ENCODE results near the gene VDR. TPM values are rescaled to one million over a fixed set of nuclear protein-coding genes. Genes with fewer than 3 reads are reported as not detected.

VDR gene
- polyA plus RNA-seq, 3 donors, result 6.0 to 14.8 (median 12.8) TPM

- WGBS (ENCODE audit: insufficient coverage), result 98% methylated on average over 13 of the region's 14 CpGs
- H2AFZ ChIP-seq (ENCODE audit: insufficient read depth, low read depth, low read length, poor library complexity, severe bottlenecking), result no peak overlapping the region
- H3K9me3 Mint-ChIP-seq, result no peaks in the 10 kb centered on the region
Measured at GRCh38 chr12:47846294-47846996, 58.3 kb downstream of the VDR start.

GRCh38 chr12:47845081-47845480 is 59.7 kb downstream of the VDR start:
- Mint-ChIP-seq H3K27me3 (ENCODE audit: low read depth in 3 of 3) (peaks cover 1 to 6% (median 3%) of the 10 kb centered on the region in 3 donors), H3K27ac (no peak overlapping the region)
- H4K20me1 ChIP-seq (ENCODE audit: insufficient read depth, low read length), result no peaks in the 10 kb centered on the region

More at GRCh38 chr12:47846294-47846996, 58.3 kb downstream of the VDR start:
- H3K4me2 ChIP-seq (replicated peaks; ENCODE audit: extremely low read depth, low read length, poor library complexity, severe bottlenecking), result no peak overlapping the region
- Mint-ChIP-seq H3K36me3 (peaks cover 76% of the 10 kb centered on the region in 2 donors), H3K4me1 (no peaks in the 10 kb centered on the region), H3K27ac (no peak overlapping the region), H3K27me3 (ENCODE audit: low read depth in 3 of 3) (peaks cover 0 to 3% (median 0%) of the 10 kb centered on the region in 3 donors), H3K4me3 (no peak overlapping the region)
- no peaks in the 10 kb centered on the region for H3K79me2 ChIP-seq (ENCODE audit: insufficient read depth, low read length)
- intact Hi-C loops (cut with micrococcal nuclease), result no loop called here
- no peaks in the 10 kb centered on the region for H3K9me3 ChIP-seq (replicated peaks in 1 of 2; ENCODE audit: control insufficient read depth in 1 of 2, insufficient read depth in 1 of 2, low read length in 2 of 2)
- no peak for DNase-seq
- H3K4me3 ChIP-seq (replicated peaks in 1 of 3; ENCODE audit: low read depth in 2 of 3, low read length in 3 of 3), result no peak overlapping the region
- peaks cover 51 to 74% of the 10 kb centered on the region in 2 donors for H3K36me3 ChIP-seq (replicated peaks in 1 of 2; ENCODE audit: control insufficient read depth in 1 of 2, insufficient read depth in 2 of 2, low read length in 2 of 2)
- H4K20me1 ChIP-seq (ENCODE audit: insufficient read depth, low read length), result no peaks in the 10 kb centered on the region
- TF ChIP-seq CTCF (IDR thresholded peaks at IDR 0.05), result no peak
- H3K27me3 ChIP-seq (ENCODE audit: control insufficient read depth in 2 of 2, insufficient read depth in 2 of 2, low read length in 2 of 2), result no peaks in the 10 kb centered on the region
- no peaks in the 10 kb centered on the region for H3K4me1 ChIP-seq (ENCODE audit: control insufficient read depth in 1 of 2, insufficient read depth in 2 of 2, low read length in 2 of 2)
- no peak overlapping the region for H3K27ac ChIP-seq (ENCODE audit: low read depth in 1 of 2, low read length in 2 of 2)
- H3K9ac ChIP-seq (ENCODE audit: insufficient read depth, low read length, poor library complexity, severe bottlenecking), result no peak overlapping the region

More at GRCh38 chr12:47845081-47845480, 59.7 kb downstream of the VDR start:
- Histone ChIP-seq H3K9ac (ENCODE audit: insufficient read depth, low read length, poor library complexity, severe bottlenecking) (no peak overlapping the region), H3K4me2 (replicated peaks; ENCODE audit: extremely low read depth, low read length, poor library complexity, severe bottlenecking) (no peak overlapping the region), H3K4me1 (ENCODE audit: control insufficient read depth in 1 of 2, insufficient read depth in 2 of 2, low read length in 2 of 2) (no peaks in the 10 kb centered on the region), H3K27ac (ENCODE audit: low read depth in 1 of 2, low read length in 2 of 2) (no peak overlapping the region), H2AFZ (ENCODE audit: insufficient read depth, low read depth, low read length, poor library complexity, severe bottlenecking) (no peak overlapping the region), H3K79me2 (ENCODE audit: insufficient read depth, low read length) (no peaks in the 10 kb centered on the region), H3K36me3 (replicated peaks in 1 of 2; ENCODE audit: control insufficient read depth in 1 of 2, insufficient read depth in 2 of 2, low read length in 2 of 2) (peaks cover 40 to 61% of the 10 kb centered on the region in 2 donors), H3K9me3 (replicated peaks in 1 of 2; ENCODE audit: control insufficient read depth in 1 of 2, insufficient read depth in 1 of 2, low read length in 2 of 2) (no peaks in the 10 kb centered on the region), H3K4me3 (replicated peaks in 1 of 3; ENCODE audit: low read depth in 2 of 3, low read length in 3 of 3) (no peak overlapping the region), H3K27me3 (ENCODE audit: control insufficient read depth in 2 of 2, insufficient read depth in 2 of 2, low read length in 2 of 2) (no peaks in the 10 kb centered on the region)
- DNase-seq, result no peak
- H3K4me1 Mint-ChIP-seq, result no peaks in the 10 kb centered on the region
- intact Hi-C loops (cut with micrococcal nuclease), result no loop called here
- no peak overlapping the region for H3K4me3 Mint-ChIP-seq
- no peaks in the 10 kb centered on the region for H3K9me3 Mint-ChIP-seq
- WGBS (ENCODE audit: insufficient coverage), result 100% methylated on average over 7 of the region's 8 CpGs
- no peak for TF ChIP-seq CTCF (IDR thresholded peaks at IDR 0.05)
- peaks cover 62% of the 10 kb centered on the region in 2 donors for H3K36me3 Mint-ChIP-seq
